HG03139 (cell line): ENCODE measurements around the gene SEMA3D.

ENCODE experiments used
- ATAC-seq: cut with Tn5 transposase; IDR thresholded peaks from one replicate; pipeline ENCODE4 v1.9.1; 2021; ENCODE audit not compliant: unreplicated experiment

SEMA3D gene

GRCh38 chr7:85039196-85039923, 147.5 kb downstream of the SEMA3D start:
- peak; percentile 83 for ATAC-seq

GRCh38 chr7:85038466-85038865, 148.4 kb downstream of the SEMA3D start:
- ATAC-seq: no peak

GRCh38 chr7:85033263-85033662, 153.6 kb downstream of the SEMA3D start:
- no peak for ATAC-seq

- no peak for ATAC-seq
Measured at GRCh38 chr7:85031475-85031874, 155.4 kb downstream of the SEMA3D start.

- ATAC-seq: peak; percentile 50
Measured at GRCh38 chr7:85030893-85031292, 156.0 kb downstream of the SEMA3D start.

GRCh38 chr7:85025312-85025756, 161.5 kb downstream of the SEMA3D start:
- peak; percentile 50 for ATAC-seq

- ATAC-seq: no peak
Measured at GRCh38 chr7:85023916-85024315, 162.9 kb downstream of the SEMA3D start.

GRCh38 chr7:85023066-85023712, 163.7 kb downstream of the SEMA3D start:
- ATAC-seq: no peak

GRCh38 chr7:85022064-85022697, 164.7 kb downstream of the SEMA3D start:
- ATAC-seq: no peak

- ATAC-seq: no peak
Measured at GRCh38 chr7:85021101-85021704, 165.7 kb downstream of the SEMA3D start.

- ATAC-seq: no peak
Measured at GRCh38 chr7:85019778-85020177, 167.1 kb downstream of the SEMA3D start.

GRCh38 chr7:85019176-85019575, 167.7 kb downstream of the SEMA3D start:
- ATAC-seq: no peak

- ATAC-seq: no peak
Measured at GRCh38 chr7:85018498-85018897, 168.4 kb downstream of the SEMA3D start.

GRCh38 chr7:85016286-85016685, 170.6 kb downstream of the SEMA3D start:
- ATAC-seq: no peak

- no peak for ATAC-seq
Measured at GRCh38 chr7:85014936-85015660, 171.8 kb downstream of the SEMA3D start.

- ATAC-seq: no peak
Measured at GRCh38 chr7:85011127-85011526, 175.7 kb downstream of the SEMA3D start.

GRCh38 chr7:85010306-85010705, 176.6 kb downstream of the SEMA3D start:
- ATAC-seq: no peak

- ATAC-seq: no peak
Measured at GRCh38 chr7:85006754-85007153, 180.1 kb downstream of the SEMA3D start.

GRCh38 chr7:85004402-85004801, 182.5 kb downstream of the SEMA3D start:
- ATAC-seq: no peak

- no peak for ATAC-seq
Measured at GRCh38 chr7:85001495-85002345, 185.1 kb downstream of the SEMA3D start.
